ENCODE data around the gene ITPR3.
A peak's percentile ranks its signal among the peaks of the same experiment; 100 is the strongest.

The ITPR3 gene

DNA sequence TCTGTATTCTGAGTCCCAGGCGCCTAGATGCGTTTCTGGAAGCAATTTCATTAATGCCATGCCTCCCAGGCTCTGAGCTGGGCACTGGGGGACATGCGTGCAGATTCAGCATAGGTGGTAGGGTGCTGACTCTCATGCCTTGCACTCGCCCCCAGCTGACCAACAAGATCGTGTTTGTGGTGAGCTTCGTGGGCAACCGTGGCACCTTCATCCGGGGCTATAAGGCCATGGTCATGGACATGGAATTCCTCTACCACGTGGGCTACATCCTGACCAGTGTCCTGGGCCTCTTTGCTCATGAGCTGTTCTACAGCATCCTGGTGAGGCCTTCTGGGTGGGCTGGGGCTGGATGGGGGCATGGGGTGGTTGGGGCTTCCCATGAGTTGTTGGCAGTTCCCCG is 68.8 kb downstream of the ITPR3 start:
- DNase-seq = no peak
- Mint-ChIP-seq H3K27ac (peak overlapping the region; percentile 56), H3K4me3 (no peak overlapping the region), H3K27me3 (no peaks in the 10 kb centered on the region), H3K9me3 (no peaks in the 10 kb centered on the region), H3K4me1 (peaks cover 29 to 30% of the 10 kb centered on the region in 2 donors), H3K36me3 (peaks cover 57 to 87% of the 10 kb centered on the region in 2 donors)
- ATAC-seq (replicated peaks) = no peak

DNA sequence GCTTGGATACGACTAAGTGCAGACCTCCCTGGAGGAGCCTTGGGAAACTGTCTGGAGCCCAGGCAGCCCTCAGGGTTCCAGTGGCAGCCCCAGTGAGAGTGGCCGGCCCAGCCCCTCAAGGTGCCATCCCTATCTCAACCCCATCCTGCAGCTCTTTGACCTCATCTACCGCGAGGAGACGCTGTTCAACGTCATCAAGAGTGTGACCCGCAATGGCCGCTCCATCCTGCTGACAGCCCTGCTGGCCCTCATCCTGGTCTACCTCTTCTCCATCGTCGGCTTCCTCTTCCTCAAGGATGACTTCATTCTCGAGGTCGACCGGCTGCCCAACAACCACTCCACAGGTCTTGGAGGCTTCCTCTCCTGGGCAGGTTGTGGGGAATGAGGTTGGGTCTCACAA is 69.6 kb downstream of the ITPR3 start:
- DNase-seq (no peak), ATAC-seq (replicated peaks) (no peak)
- Mint-ChIP-seq H3K27me3 (no peaks in the 10 kb centered on the region), H3K27ac (no peak overlapping the region), H3K36me3 (peaks cover 52 to 82% of the 10 kb centered on the region in 2 donors), H3K4me3 (no peak overlapping the region), H3K4me1 (peaks cover 36 to 38% of the 10 kb centered on the region in 2 donors), H3K9me3 (no peaks in the 10 kb centered on the region)

DNA sequence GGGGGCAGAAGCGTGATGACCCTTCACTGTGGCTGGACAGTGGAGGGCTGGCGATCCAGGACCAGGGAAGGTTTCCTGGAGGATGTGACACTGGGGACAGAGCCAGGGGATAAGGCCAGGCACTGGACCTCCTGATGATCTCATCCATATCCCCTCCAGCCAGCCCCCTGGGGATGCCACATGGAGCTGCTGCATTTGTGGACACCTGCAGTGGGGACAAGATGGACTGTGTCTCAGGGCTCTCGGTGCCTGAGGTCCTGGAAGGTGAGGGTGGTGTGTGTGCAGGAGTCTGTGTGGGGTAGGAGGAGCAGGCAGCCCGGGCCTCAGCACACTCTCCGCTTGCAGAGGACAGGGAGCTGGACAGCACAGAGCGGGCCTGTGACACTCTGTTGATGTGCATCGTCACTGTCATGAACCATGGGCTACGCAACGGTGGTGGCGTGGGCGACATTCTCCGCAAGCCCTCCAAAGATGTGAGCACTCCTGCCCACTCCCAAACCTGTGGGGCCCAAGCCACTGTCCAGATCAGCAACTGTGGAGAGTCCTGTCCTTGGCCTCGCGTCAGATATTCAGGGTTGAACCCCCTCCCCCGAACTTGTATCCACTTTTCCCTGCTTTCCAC is 70.4 kb downstream of the ITPR3 start:
- no peaks in the 10 kb centered on the region for H3K27me3 Mint-ChIP-seq

DNA sequence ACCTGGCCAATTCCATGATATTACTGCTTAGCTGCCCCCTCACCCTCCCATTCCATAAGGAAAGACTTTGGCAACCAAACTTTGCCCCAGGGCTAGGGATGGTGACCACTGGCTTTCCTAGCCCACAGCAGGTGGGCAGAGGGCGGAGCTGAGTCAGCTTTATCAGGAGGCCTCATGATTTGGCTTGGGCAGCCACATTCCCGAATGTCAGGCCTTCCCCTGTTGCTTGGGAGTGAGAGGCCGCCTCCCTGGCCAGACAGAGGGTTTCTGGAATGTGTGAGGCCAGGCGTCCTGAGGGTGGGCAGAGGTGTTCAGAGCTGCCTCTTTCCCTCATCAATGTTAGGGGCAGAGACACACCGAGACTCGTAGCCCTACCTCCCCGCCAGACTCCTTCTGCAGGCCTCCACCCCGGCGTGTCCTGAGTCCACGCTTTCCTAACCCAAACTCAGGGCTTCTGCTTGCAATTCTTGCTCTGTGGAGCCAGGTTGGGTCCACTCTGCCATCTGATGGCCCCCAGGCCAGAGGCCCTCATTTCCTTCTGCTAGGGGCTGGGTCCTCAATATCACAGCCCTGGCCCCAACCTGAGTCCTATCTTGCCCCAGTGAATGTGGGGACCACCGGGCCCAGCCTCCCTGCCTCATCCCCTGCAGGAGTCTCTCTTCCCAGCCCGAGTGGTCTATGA is 71.1 kb downstream of the ITPR3 start:
- H3K9me3 Mint-ChIP-seq = no peaks in the 10 kb centered on the region
- H3K4me1 Mint-ChIP-seq = peaks cover 44 to 52% of the 10 kb centered on the region in 2 donors
- no peak overlapping the region for H3K4me3 Mint-ChIP-seq
- DNase-seq (no peak), ATAC-seq (replicated peaks) (no peak)
- no peaks in the 10 kb centered on the region for H3K27me3 Mint-ChIP-seq
- peaks cover 44 to 79% of the 10 kb centered on the region in 2 donors for H3K36me3 Mint-ChIP-seq
- peak overlapping the region; percentile 87 for H3K27ac Mint-ChIP-seq

More for the DNA sequence above, 70.4 kb downstream of the ITPR3 start:
- Mint-ChIP-seq H3K4me1 (peaks cover 39 to 46% of the 10 kb centered on the region in 2 donors), H3K36me3 (peaks cover 48 to 83% of the 10 kb centered on the region in 2 donors), H3K9me3 (no peaks in the 10 kb centered on the region), H3K4me3 (no peak overlapping the region), H3K27ac (peak overlapping the region; percentile 67)
- ATAC-seq (replicated peaks) (no peak), DNase-seq (no peak)

DNA sequence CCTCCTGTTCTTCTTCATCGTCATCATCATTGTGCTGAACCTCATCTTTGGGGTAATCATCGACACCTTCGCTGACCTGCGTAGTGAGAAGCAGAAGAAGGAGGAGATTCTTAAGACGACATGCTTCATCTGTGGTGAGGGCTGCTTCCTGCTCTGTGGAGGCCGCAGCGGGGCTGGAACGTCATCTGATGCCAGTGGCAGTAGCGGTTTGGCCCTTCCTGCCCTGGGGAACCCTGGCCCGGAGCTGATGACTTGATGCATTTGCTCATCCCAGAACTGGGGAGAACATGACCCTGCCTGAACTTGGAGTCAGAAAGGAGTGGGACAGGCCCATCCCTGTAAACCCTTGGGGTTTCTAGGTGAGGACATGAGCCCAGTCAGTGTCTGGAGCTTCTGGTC is 71.6 kb downstream of the ITPR3 start:
- Mint-ChIP-seq H3K27ac (peak overlapping the region; percentile 87), H3K4me1 (peaks cover 48 to 57% of the 10 kb centered on the region in 2 donors), H3K9me3 (no peaks in the 10 kb centered on the region), H3K36me3 (peaks cover 47 to 79% of the 10 kb centered on the region in 2 donors), H3K4me3 (peak overlapping the region; percentile 42 to 55), H3K27me3 (no peaks in the 10 kb centered on the region)
- peak; percentile 74 for DNase-seq
- ATAC-seq (replicated peaks) = peak; percentile 84 to 86

DNA sequence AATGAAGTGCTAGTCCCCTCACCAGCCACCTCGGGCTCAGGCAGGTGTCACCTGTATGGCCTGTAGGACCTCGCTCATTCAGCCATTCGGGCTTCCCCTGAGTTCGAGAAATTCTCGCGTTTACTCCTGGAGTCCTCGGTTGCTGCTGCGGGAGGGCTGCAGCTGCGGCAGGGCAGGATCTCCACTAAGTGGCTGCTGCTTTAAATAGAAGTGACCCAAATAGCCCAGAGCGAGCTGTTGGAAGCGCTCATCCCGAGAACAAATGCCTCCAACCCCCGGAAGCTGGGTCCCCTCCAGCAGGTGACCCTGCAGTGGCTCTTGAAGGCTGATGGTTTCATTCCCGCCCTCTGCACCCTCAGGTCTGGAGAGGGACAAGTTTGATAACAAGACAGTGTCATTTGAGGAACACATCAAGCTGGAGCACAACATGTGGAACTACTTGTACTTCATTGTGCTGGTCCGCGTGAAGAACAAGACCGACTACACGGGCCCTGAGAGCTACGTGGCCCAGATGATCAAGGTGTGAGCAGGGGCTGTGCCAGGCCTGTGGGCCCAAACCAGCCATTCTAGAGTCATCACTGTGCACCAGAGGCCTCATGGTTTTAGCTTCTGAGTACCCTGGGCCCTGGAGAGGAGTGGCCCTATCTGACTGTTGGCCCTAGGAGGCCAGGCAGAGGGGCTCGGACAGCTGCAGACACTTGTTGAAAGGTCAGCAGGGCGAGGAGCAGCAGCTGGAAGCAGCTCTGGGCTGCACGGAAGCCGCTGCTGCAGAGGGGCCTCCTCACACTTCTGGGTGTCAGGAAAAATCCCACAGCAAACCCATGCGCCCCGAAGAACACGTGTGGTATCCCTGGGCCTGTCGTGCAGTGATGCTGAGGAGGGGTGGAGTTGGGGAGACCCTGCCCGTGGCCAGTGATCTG is 72.3 kb downstream of the ITPR3 start:
- no peaks in the 10 kb centered on the region for H3K9me3 Mint-ChIP-seq
- peaks cover 51 to 64% of the 10 kb centered on the region in 2 donors for H3K4me1 Mint-ChIP-seq
- DNase-seq (no peak), ATAC-seq (replicated peaks) (peak; percentile 29 to 37)
- H3K27ac Mint-ChIP-seq = peak overlapping the region; percentile 92
- peak overlapping the region; percentile 21 to 55 for H3K4me3 Mint-ChIP-seq
- H3K27me3 Mint-ChIP-seq = no peaks in the 10 kb centered on the region
- H3K36me3 Mint-ChIP-seq = peaks cover 50 to 76% of the 10 kb centered on the region in 2 donors

DNA sequence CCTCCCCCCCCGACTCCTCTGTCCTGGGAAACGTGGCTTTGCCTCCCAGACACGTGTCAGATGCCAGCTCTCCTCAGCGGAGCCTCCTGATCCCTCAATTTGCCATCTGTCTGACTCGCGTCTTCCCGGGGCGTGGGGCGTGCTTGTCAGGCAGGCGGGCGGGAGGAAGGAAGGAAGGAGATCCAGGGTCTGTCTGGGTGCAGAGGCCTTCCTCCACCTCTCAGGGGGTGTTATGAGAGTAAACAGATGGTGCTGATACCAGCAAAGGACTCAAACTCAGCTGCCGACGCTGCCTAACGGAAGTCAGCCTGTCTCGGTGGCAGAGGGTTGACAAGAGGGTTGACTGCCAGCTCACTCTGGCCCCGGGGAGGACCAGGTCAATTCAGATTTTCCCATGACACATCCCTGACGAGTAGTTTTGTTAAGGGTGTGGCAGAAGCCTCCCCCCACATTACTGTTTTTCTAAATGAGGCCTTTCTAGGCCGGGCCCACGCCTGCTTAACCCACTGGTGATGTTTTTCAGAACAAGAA is 73.3 kb downstream of the ITPR3 start:
- DNase-seq = peak; percentile 49
- peak; percentile 40 to 48 for ATAC-seq (replicated peaks)
- peaks cover 58 to 75% of the 10 kb centered on the region in 2 donors for H3K4me1 Mint-ChIP-seq
- no peaks in the 10 kb centered on the region for H3K9me3 Mint-ChIP-seq
- H3K36me3 Mint-ChIP-seq = peaks cover 45 to 67% of the 10 kb centered on the region in 2 donors
- H3K27ac Mint-ChIP-seq = peak overlapping the region; percentile 92
- peak overlapping the region; percentile 36 to 53 for H3K4me3 Mint-ChIP-seq
- H3K27me3 Mint-ChIP-seq = no peaks in the 10 kb centered on the region

DNA sequence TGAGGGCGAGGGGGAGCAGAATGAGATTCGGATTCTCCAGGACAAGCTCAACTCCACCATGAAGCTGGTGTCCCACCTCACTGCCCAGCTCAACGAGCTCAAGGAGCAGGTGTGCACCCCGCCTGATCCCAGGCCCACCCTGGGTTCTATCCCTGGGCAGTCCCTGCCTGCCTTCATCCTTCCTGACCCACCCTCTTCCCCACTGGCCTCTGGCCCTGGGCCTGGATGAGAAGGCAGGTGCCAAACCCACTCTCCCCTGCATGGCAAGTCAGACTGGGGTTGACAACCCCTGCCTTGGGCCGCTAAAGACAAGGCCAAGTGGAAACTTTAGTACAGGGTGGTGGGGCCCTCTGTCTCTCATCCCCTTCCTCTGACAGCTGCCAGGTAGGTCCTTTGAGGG is 73.9 kb downstream of the ITPR3 start:
- peaks cover 42 to 63% of the 10 kb centered on the region in 2 donors for H3K36me3 Mint-ChIP-seq
- peak overlapping the region; percentile 92 for H3K27ac Mint-ChIP-seq
- H3K4me3 Mint-ChIP-seq = peak overlapping the region in 1 of 2 donors; percentile 11
- no peaks in the 10 kb centered on the region for H3K27me3 Mint-ChIP-seq
- H3K4me1 Mint-ChIP-seq = peaks cover 59 to 78% of the 10 kb centered on the region in 2 donors
- DNase-seq (no peak), ATAC-seq (replicated peaks) (no peak)
- no peaks in the 10 kb centered on the region for H3K9me3 Mint-ChIP-seq

DNA sequence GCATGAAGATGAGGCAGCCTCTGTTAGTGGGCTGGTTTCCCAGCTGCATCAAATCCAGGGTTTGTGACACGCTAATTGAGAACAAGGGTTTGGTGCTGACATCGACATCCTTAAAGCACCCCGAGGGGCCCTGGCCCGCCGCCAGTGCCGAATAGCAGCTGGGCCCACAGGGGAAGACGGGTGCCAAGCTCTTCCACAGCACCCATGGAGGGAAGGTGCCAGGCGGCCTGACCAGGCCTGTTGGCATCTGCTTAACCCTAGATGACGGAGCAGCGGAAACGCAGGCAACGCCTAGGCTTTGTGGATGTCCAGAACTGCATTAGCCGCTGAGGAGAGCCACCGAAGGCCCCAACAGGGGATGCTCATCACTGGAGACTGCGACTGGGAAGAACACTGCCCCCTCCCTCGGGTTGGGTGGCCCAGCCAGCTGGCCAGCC is 74.3 kb downstream of the ITPR3 start:
- Mint-ChIP-seq H3K36me3 (peaks cover 47 to 66% of the 10 kb centered on the region in 2 donors), H3K9me3 (no peaks in the 10 kb centered on the region), H3K4me1 (peaks cover 64 to 83% of the 10 kb centered on the region in 2 donors), H3K27ac (peak overlapping the region; percentile 95), H3K4me3 (no peak overlapping the region), H3K27me3 (no peaks in the 10 kb centered on the region)
- ATAC-seq (replicated peaks) (no peak), DNase-seq (no peak)

DNA sequence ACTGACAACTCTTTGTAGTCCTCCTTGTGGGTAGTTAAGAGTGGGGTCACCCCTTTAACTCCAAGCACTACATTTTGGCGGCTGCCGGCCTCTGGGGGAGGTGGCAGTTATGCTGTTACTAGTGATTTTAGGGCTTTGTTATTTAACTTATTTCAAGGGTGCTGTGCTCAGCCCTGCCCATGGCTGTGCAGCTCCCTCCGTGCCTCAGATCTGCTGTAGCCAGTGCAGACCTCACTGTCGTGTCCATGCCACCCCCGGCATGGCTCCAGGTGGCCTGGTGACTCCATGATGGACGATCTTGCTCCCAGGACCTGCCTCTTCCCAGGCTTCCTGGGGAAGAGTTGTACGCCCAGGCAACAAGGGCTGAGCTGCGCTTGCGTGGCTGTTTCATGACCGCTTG is 75.0 kb downstream of the ITPR3 start:
- H3K36me3 Mint-ChIP-seq = peaks cover 44 to 60% of the 10 kb centered on the region in 2 donors
- peak overlapping the region; percentile 55 to 67 for H3K4me3 Mint-ChIP-seq
- ATAC-seq (replicated peaks) = no peak

DNA sequence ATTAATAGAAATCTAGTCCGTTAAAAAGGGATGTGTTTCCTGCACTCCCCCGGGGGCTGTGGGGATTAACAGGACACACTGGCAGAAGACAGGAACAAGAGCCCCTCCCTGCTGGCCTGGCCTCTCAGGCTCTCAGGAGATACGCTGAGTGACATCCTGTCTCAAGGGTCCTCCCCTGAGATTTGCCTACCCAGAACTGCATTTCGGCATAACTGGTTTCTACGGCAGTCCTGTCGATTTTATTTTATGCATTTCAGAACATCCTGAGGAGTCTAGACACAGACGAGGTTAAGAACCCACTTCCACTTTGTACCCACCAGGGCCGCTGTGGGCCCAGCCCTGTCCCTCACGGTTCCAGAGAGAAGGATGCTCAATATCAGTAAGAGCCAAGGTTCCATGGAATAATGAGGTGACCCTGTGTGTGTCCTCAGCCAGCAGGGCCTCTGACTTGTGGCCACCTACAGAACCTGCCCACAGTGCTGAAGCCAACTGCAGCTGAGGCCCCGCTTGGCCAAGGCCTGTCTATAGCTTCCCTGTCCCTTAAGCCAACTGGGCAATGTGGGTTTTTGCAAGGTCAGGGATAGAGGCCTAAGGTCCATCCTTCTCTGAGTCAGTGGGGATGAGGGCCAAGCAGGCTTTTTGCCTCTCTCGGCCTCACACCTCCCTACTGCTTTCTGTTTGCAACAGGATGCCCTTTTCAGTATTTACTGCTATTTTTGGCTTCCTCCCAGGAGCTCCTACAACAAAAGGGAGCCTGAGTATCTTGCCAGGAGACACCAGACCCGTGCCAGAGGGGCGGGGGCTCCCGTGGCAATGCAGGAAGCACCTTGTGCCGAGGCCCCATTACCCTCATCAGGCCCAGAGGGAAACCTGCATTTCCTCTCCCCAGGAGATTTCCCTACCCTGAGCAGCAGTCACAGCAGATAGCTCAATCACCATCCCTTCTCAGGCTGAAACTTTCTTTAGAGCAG is 75.7 kb downstream of the ITPR3 start:
- peak overlapping the region; percentile 95 for H3K27ac Mint-ChIP-seq
- H3K27me3 Mint-ChIP-seq = no peaks in the 10 kb centered on the region
- peaks cover 68 to 94% of the 10 kb centered on the region in 2 donors for H3K4me1 Mint-ChIP-seq
- peaks cover 43 to 59% of the 10 kb centered on the region in 2 donors for H3K36me3 Mint-ChIP-seq
- H3K9me3 Mint-ChIP-seq = no peaks in the 10 kb centered on the region
- ATAC-seq (replicated peaks) = peak; percentile 38 to 63
- H3K4me3 Mint-ChIP-seq = peak overlapping the region; percentile 55 to 67
- peak; percentile 43 for DNase-seq

More for the DNA sequence above, 75.0 kb downstream of the ITPR3 start:
- Mint-ChIP-seq H3K27me3 (no peaks in the 10 kb centered on the region), H3K9me3 (no peaks in the 10 kb centered on the region), H3K27ac (peak overlapping the region; percentile 95), H3K4me1 (peaks cover 63 to 87% of the 10 kb centered on the region in 2 donors)
- DNase-seq = no peak

DNA sequence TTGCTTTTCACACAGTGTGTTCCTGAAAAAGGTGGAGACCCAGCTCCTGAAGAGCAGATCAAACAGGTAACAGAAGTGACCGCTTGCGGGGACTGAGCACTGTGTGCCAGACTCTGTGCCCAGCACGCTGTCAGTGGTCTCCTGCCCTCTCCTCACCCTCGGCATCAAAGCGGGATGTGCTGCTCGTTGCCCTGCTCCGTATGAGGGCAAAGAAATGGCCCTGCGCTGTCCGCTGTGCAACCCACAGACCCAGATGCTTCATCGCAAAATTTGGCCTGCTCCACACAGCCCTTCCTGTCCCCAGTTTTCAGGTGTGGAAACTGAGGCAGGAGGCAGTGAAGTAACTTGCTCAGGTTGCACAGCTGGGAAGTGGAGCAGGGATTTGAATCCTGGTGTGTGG is 76.7 kb downstream of the ITPR3 start:
- DNase-seq (no peak), ATAC-seq (replicated peaks) (no peak)
- Mint-ChIP-seq H3K36me3 (peaks cover 37 to 49% of the 10 kb centered on the region in 2 donors), H3K4me1 (peaks cover 62 to 86% of the 10 kb centered on the region in 2 donors), H3K4me3 (peak overlapping the region; percentile 27 to 67), H3K27ac (peak overlapping the region; percentile 95), H3K27me3 (no peaks in the 10 kb centered on the region), H3K9me3 (no peaks in the 10 kb centered on the region)

DNA sequence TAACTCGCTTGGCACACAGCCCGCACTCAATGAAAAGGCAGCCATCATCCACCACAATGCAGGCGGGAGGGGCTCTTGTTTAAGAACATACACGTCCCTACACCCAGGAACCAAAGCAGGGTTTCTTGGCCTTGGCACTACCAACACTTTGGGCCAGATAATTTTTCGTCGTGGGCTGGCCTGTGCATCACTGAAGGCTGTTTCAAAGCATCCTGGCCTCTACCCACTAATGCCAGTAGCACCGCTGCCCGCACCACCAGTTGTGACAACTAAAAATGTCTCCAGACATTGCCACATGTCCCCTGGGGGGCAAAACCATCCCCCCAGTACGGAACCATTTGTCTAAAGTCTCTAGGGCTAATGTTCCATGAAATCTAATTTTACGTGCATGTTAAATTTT is 77.4 kb downstream of the ITPR3 start:
- no peaks in the 10 kb centered on the region for H3K9me3 Mint-ChIP-seq
- H3K4me3 Mint-ChIP-seq = no peak overlapping the region
- no peak for DNase-seq
- no peak overlapping the region for H3K27ac Mint-ChIP-seq
- ATAC-seq (replicated peaks) = no peak
- no peaks in the 10 kb centered on the region for H3K27me3 Mint-ChIP-seq
- peaks cover 37 to 46% of the 10 kb centered on the region in 2 donors for H3K36me3 Mint-ChIP-seq
- H3K4me1 Mint-ChIP-seq = peaks cover 55 to 79% of the 10 kb centered on the region in 2 donors

Measured in stimulated activated naive B cell treated with anti-CD40 and anti-IgM and Interleukin-4, amounts not matched to agents 10 μg/mL and 1 μg/mL and 100 μg/mL, for 72 hours (primary cell).